SK-N-SH (cell line): ENCODE results near the gene LDAH. TPM values are rescaled to one million over a fixed set of nuclear protein-coding genes. Genes with fewer than 3 reads are reported as not detected.

Experiments used
- CTCF ChIA-PET: fragments of 300-600, 350-600 bp; formaldehyde crosslinking; extraction: SDS; loops from one replicate; lab custom pipeline; 2021; lab: Yijun Ruan, JAX
- POLR2A ChIA-PET: fragments of 350-600 bp; sonication (Branson Sonifier 250); formaldehyde crosslinking; extraction: SDS; loops from one replicate; lab custom pipeline; 2020; ENCODE audit warnings: antibody characterized with exemption, inconsistent platforms; lab: Yijun Ruan, JAX
- DNase-seq: peaks from one replicate; pipeline ENCODE4 v3.0.0; 2012
- H2AFZ ChIP-seq: fragments of 200-600 bp; sonication (generic); 2 replicates; pipeline ENCODE4 v1.8.1; 2016; ENCODE audit warnings: antibody characterized with exemption, mild to moderate bottlenecking, low read depth
- H3F3A ChIP-seq: fragments of 200-600 bp; sonication (generic); replicated peaks from 2 replicates; pipeline ENCODE3; 2016; ENCODE audit warnings: antibody characterized with exemption, mild to moderate bottlenecking; ENCODE audit not compliant: insufficient read depth
- H3K27ac ChIP-seq, 2 experiments: fragments of 200-500 bp in 1 of 2; fragments of 200-600 bp in 1 of 2; sonication (Bioruptor generic) in 1 of 2; sonication (generic), shearing (Covaris generic) in 1 of 2; 2 replicates each; pipeline versions ENCODE4 v1.5.1 to v1.6.1; 2014 to 2016; ENCODE audit warnings: low read depth in 2 of 2, inconsistent platforms in 1 of 2, low read length in 1 of 2, mild to moderate bottlenecking in 1 of 2, mixed read lengths in 1 of 2
- H3K27me3 ChIP-seq: fragments of 200-600 bp; sonication (generic), shearing (Covaris generic); 2 replicates; pipeline ENCODE4 v1.6.1; 2016; ENCODE audit warnings: mixed run types; ENCODE audit not compliant: insufficient read depth
- H3K36me3 ChIP-seq, 2 experiments: fragments of 200-500 bp in 1 of 2; fragments of 200-600 bp in 1 of 2; sonication (Bioruptor generic) in 1 of 2; sonication (generic) in 1 of 2; replicated peaks in 1 of 2; 2 replicates each; pipeline versions ENCODE3 to v1.5.1; 2014 to 2016; ENCODE audit warnings: low read length in 1 of 2, mild to moderate bottlenecking in 1 of 2; ENCODE audit not compliant: insufficient read depth in 2 of 2, control insufficient read depth in 1 of 2
- H3K4me1 ChIP-seq, 2 experiments: fragments of 200-500 bp in 1 of 2; fragments of 200-600 bp in 1 of 2; sonication (Bioruptor generic) in 1 of 2; sonication (generic), shearing (Covaris generic) in 1 of 2; 2 replicates each; pipeline versions ENCODE4 v1.5.1 to v1.6.1; 2014 to 2016; ENCODE audit warnings: low read depth in 1 of 2, low read length in 1 of 2, mixed run types in 1 of 2; ENCODE audit not compliant: insufficient read depth in 2 of 2, control insufficient read depth in 1 of 2
- H3K4me2 ChIP-seq: fragments of 200-600 bp; sonication (generic), shearing (Covaris generic); 2 replicates; pipeline ENCODE4 v1.6.1; 2017; ENCODE audit warnings: mixed run types
- H3K4me3 ChIP-seq, 2 experiments: fragments of 200-500 bp in 1 of 2; fragments of 200-600 bp in 1 of 2; sonication (Bioruptor generic) in 1 of 2; sonication (generic), shearing (Covaris generic) in 1 of 2; 2 replicates each; pipeline versions ENCODE4 v1.5.1 to v1.8.1; 2014 to 2016; ENCODE audit warnings: low read depth in 2 of 2, inconsistent platforms in 1 of 2, low read length in 1 of 2, mild to moderate bottlenecking in 1 of 2, mixed read lengths in 1 of 2, moderate library complexity in 1 of 2
- H3K79me2 ChIP-seq: fragments of 200-600 bp; sonication (generic); 2 replicates; pipeline ENCODE4 v1.8.1; 2017; ENCODE audit warnings: mild to moderate bottlenecking; ENCODE audit not compliant: insufficient read depth
- H3K9ac ChIP-seq: fragments of 200-600 bp; sonication (generic); 2 replicates; pipeline ENCODE4 v1.6.1; 2017; ENCODE audit warnings: mixed run types
- H3K9me2 ChIP-seq: fragments of 200-600 bp; sonication (generic); 2 replicates; pipeline ENCODE4 v1.6.1; 2017; ENCODE audit warnings: mixed run types
- H3K9me3 ChIP-seq: fragments of 200-600 bp; sonication (generic); 2 replicates; pipeline ENCODE4 v1.6.1; 2017; ENCODE audit warnings: mixed run types, mild to moderate bottlenecking, moderate library complexity
- H4K20me1 ChIP-seq: fragments of 200-600 bp; sonication (generic); 2 replicates; pipeline ENCODE4 v1.6.1; 2017; ENCODE audit warnings: mild to moderate bottlenecking, mixed run types; ENCODE audit not compliant: insufficient read depth
- CTCF ChIP-seq: fragments of 200-600 bp; sonication (generic); IDR thresholded peaks from 2 replicates; pipeline ENCODE4 v1.6.1; 2017; ENCODE audit warnings: antibody characterized with exemption, mild to moderate bottlenecking, moderate library complexity
- FOSL2 ChIP-seq: IDR thresholded peaks from 2 replicates; pipeline ENCODE4 v1.4.0; 2012; ENCODE audit warnings: low read depth, mild to moderate bottlenecking, moderate library complexity, borderline replicate concordance
- IRF3 ChIP-seq: fragments of 150-350 bp; IDR thresholded peaks from 2 replicates; pipeline ENCODE4 v1.6.1; 2016; ENCODE audit warnings: mild to moderate bottlenecking, low read depth, low read length
- POLR2AphosphoS5 ChIP-seq: IDR thresholded peaks from 2 replicates; pipeline ENCODE4 v1.6.1; 2012; ENCODE audit warnings: low read depth, low read length
- REST ChIP-seq: IDR thresholded peaks from 2 replicates; pipeline ENCODE4 v1.6.1; 2012; ENCODE audit warnings: mild to moderate bottlenecking, low read depth, low read length, moderate library complexity
- RFX5 ChIP-seq: IDR thresholded peaks from 2 replicates; pipeline ENCODE4 v1.6.1; 2012; ENCODE audit warnings: mild to moderate bottlenecking, improper control_type of control experiment, low read length
- RXRA ChIP-seq: IDR thresholded peaks from 2 replicates; pipeline ENCODE4 v1.4.0; 2012; ENCODE audit warnings: low read depth, mild to moderate bottlenecking, borderline replicate concordance
- USF2 ChIP-seq: fragments of 150-350 bp; IDR thresholded peaks from 2 replicates; pipeline ENCODE4 v1.6.1; 2017; ENCODE audit warnings: antibody characterized with exemption, low read length, low read depth, borderline replicate concordance
- WGBS: methylation state at CpG from one replicate; pipeline ENCODE4 v1.1.6; 2017; ENCODE audit warnings: low lambda C conversion rate; 5-methylcytosine and 5-hydroxymethylcytosine counted together
- polyA plus RNA-seq, 3 experiments: library from polyadenylated mRNA; depleted of rRNA; stranded (reverse); fragments of >200 nt; gene quantifications; 2 replicates each; pipeline ENCODE4 v1.2.3, GENCODE V29; 2012

Gene LDAH
- polyA plus RNA-seq, 1 of the 3 experiments (the other 2 are of a cell fraction) = 12.7 TPM

GRCh38 chr2:20662308-20662937 lies 160.5 kb downstream of the LDAH start:
- ChIA-PET POLR2A (interaction anchor here (0.6 to 1.4 kb wide), 2 partner anchors 161 to 832 kb away, joined by 5 to 7 read pairs; partner anchors contain the start of gene LDAH), CTCF (interaction anchor here (0.7 to 9.8 kb wide), 67 partner anchors 11 to 739 kb away, joined by 3 to 427 read pairs (median 7); partner anchors contain the start of genes APOB, HS1BP3 and LDAH)
- Histone ChIP-seq H3K4me2 (no peak overlapping the region), H2AFZ (no peak overlapping the region), H3K9me2 (no peaks in the 10 kb centered on the region), H3K9me3 (no peaks in the 10 kb centered on the region), H3F3A (no peaks in the 10 kb centered on the region), H3K4me3 (no peak overlapping the region), H3K36me3 (no peaks in the 10 kb centered on the region), H3K79me2 (no peaks in the 10 kb centered on the region), H4K20me1 (no peaks in the 10 kb centered on the region), H3K27me3 (peaks cover 77% of the 10 kb centered on the region), H3K4me1 (peaks cover 0 to 13% of the 10 kb centered on the region in 2 experiments; a peak in 2 of 4 replicates), H3K27ac (no peak overlapping the region), H3K9ac (no peak overlapping the region)
- WGBS = 56% methylated on average over 5 of the region's 5 CpGs
- no peak for DNase-seq
- no peak for TF ChIP-seq RXRA
- no peak for TF ChIP-seq REST
- TF ChIP-seq USF2 = no peak
- TF ChIP-seq IRF3 = no peak
- no peak for TF ChIP-seq CTCF
- no peak for TF ChIP-seq RFX5
- TF ChIP-seq FOSL2 = no peak
- TF ChIP-seq POLR2AphosphoS5 = no peak
